NCI-H2029 (cell line): Measurements from ENCODE around the gene C10orf62.

Source experiments
- DNase-seq: peaks from one replicate; lab custom pipeline; 2025; lab: John Stamatoyannopoulos, UW

The C10orf62 gene

DNA sequence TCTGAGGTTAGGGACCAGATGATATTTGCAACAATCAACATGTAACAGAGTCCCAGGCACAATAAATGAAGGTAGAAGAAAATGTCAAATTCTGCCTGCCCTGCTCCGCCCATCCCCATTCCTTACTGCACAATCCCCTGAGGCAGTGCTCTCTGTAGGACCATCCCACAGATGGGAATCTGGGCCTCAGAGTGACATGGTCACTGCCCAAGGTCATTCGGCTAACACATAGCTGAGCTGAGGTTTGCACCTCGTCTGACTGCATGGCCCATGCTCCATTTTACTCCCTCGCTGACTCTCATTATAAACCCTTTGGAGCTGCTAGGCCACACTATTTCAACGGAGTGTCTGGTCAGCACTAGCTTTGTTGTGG lies 4.1 kb upstream of the C10orf62 start:
- DNase-seq = no peak

- DNase-seq = no peak
These were observed 2.3 kb upstream of the C10orf62 start for GRCh38 chr10:97587183-97587582.

- no peak for DNase-seq
These were observed 694 bp downstream of the C10orf62 start for GRCh38 chr10:97590082-97590747.

GRCh38 chr10:97590748-97591495 lies 1.4 kb downstream of the C10orf62 start:
- DNase-seq = no peak

GRCh38 chr10:97593421-97593820 lies 3.9 kb downstream of the C10orf62 start:
- no peak for DNase-seq

DNA sequence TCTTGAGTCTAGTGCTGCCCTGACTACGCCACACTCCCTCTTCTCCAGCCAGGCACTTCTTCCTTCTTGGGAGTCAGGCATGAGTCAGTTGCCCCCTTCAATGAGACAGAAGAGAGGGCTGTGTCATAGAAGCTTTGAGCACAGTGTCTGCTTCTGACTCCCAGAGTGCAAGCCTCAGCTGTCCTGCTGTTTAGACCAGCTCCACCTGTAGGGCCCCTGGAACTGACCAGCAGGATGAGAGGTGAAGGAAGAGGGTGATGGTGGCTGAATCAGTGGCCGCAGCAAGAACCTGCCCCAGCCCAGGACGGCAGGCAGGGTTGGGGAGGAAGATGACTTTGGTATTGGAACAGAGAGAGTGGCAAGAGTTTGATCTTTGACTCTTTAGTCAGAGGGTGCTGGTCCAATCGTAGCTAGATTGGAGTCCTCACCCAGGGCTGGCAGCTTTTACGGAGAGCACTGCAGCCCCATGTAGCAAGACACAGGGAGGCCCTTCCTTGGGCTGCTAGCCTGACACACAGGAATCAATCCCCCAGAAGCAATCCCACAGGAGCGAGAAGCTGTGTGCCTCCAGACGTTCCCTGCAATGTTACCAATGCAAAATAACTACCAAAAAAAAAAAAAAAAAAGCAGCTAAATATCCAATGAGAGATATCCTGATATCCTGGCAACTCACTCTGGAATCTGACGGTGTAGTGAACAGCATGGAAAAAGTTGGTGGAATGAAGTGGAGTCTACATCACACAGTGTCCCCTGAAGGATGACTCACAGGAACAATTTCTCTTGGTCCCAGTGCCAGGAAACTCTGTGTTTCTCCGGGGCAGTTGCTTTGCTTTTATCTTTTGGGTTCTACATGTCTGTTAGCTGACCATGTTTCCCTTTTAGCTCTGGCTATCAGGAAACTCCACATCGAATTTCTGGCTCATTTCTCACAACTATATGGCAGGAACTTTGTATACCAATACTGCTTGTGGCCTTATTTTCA lies 6.9 kb downstream of the C10orf62 start:
- no peak for DNase-seq

GRCh38 chr10:97597778-97598177 lies 8.3 kb downstream of the C10orf62 start:
- DNase-seq = no peak

DNA sequence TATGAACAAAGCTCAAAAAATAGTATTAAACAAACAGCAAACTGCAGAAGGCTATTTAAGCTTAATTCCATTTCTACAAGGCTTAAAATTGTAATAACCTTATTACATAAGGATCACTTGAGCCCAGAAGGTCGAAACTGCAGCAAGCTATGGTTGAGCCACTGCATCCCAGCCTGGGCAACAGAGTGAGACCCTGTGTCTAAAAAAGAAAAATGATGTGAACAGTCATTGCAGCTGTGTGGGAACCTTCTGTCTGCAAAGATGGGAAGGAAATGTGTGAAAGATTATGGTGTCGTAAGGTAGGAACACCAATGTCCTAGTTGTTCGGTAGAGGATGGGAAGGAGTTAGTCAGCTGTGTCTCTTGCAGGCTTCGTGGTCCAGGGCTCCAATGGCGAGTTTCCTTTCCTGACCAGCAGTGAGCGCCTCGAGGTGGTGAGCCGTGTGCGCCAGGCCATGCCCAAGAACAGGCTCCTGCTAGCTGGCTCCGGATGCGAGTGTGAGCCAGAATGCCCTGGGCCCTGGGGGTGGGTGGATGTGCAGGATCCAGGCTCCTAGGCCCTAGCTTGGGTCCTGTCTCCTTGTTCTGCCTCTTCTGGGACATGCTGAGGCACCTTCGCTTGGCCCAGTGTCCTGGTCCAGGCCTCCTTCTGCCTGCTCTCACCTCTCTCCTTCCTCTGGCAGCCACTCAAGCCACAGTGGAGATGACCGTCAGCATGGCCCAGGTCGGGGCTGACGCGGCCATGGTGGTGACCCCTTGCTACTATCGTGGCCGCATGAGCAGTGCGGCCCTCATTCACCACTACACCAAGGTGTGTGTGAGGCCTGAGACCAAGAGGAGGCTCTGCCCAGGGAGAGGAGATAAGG lies 9.1 kb downstream of the C10orf62 start:
- no peak for DNase-seq

DNA sequence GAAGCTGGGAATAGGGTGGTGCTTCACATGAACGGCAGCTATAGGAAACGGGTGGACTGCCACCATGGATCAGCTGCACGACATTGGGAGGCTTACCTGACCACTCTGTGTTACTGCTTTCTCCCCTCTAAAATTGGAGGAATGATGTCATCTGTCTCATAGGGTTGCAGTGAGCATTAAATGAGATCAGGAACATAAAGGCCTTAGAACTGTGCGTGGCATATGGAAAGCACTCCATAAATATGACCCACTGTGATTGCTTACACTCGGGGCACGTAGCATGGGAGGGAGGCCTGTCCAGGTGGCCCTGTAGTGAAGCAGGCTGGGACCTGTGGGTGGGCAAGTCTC lies 9.7 kb downstream of the C10orf62 start:
- no peak for DNase-seq

DNA sequence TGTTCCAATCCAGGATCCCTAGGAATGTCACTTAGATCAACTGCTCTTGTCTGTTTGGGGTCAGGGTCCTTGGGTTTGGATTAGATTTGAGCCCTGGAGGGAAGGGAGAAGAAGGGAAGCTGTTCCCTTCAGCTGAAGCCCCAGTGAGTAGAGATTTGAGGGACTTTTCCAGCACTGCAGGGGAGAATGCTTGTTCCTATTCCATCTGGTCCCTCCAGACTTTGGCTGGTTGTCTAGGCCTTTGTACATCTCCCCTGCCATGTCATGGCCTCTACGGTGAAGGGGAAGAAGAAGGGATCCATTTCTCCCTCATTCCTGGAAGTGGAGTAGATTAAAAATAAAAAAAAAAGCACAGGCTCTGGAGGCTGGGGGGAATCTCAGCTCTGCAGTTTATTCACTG lies 11.1 kb downstream of the C10orf62 start:
- DNase-seq = no peak

GRCh38 chr10:97601268-97602215 lies 12.0 kb downstream of the C10orf62 start:
- DNase-seq = no peak

- DNase-seq = no peak
These were observed 17.6 kb downstream of the C10orf62 start for GRCh38 chr10:97607095-97607636.

- no peak for DNase-seq
These were observed 19.6 kb downstream of the C10orf62 start for GRCh38 chr10:97608991-97609561.

GRCh38 chr10:97611473-97611872 lies 22.0 kb downstream of the C10orf62 start:
- no peak for DNase-seq

DNA sequence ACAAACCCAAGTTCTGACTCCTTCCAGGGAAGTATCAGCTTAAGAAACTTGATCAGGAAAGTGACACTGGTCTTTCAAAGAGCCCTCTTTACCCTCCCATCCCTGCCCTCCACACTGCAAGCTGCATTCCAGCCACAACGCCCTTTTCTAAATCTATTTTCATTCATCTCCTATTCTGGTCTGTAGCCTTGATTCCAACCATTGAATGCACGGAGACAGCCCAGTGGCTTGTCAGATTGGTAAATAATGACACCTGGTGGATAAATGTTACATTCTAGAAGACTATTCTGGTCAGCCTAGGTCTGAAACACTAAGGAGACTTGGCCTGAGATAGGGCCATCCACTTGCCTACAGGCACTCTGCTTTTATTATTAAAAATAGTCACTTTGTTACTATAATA lies 22.9 kb downstream of the C10orf62 start:
- DNase-seq = no peak

DNA sequence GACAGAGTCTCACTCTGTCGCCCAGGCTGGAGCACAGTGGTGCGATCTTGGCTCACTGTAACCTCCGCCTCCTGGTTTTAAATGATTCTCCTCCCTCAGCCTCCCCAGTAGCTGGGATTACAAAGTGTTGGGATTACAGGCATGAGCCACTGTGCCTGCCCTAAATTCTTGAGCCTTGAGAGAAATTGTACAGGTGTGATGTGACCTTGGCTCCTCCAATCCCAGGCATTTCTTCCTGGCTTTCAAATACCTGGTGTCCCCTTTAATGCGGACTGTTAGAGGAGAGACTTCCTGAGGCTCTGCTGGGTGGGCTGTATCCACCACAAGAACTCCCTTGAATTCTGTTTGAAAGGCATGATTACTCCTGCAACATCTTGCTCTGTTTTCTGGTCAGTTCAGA lies 28.8 kb downstream of the C10orf62 start:
- no peak for DNase-seq

DNA sequence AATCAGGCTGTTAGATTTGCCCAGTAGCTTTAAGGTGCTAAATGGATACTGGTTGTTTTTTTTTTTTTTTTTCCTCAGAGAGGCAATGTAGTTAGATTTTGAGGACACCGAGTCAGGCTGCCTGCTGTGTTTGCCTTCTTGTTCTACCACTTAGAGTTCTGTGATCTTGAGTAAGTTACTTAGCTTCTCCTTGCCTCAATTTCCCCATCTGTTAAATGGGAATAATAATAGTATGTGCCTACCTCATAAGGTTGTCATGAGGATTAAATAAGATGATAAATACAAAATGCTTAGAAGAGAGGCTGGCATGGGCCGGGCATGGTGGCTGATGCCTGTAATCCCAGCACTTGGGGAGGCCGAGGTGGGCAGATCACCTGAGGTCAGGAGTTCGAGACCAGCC lies 29.2 kb downstream of the C10orf62 start:
- DNase-seq = no peak

DNA sequence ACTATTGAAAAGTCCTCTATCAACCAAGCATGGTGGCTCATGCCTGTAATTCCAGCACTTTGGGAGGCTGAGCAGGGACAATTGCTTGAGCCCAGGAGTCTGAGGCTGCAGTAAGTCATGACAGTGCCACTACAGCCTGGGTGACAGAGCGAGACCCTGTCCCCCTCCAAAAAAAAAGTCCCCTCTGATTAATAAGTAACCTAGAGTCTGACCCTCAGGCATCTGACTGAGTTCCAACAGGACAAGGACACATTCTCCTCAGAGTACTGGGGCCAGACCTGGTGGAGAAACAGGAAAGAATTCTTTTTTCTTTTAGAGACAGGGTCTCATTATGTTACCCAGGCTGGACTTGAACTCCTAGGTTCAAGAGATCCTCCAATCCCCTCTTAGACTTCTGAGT lies 33.8 kb downstream of the C10orf62 start:
- no peak for DNase-seq

GRCh38 chr10:97627731-97628130 lies 38.2 kb downstream of the C10orf62 start:
- DNase-seq = no peak

DNA sequence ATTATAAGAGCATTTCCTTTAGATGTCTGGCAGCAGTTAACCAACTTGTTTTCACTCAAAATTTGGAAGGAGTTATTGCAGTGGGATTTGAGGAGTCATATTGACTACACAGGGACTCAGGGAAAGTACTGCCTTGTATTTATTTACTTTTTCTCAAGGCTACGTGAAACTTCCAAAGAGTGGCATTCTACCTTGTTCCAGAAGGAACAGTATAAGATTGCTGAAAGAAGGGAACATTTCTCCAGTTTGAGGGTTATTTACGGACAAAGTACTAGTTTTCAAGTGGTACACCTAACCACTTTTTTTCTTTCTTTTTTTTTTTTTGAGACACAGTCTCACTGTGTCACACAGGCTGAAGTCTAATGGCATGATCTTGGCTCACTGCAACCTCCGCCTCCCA lies 38.7 kb downstream of the C10orf62 start:
- DNase-seq = no peak
